ENCODE data around the gene CARD10. TPM values are rescaled to one million over a fixed set of nuclear protein-coding genes. Genes with fewer than 3 reads are reported as not detected.

The CARD10 gene
- total RNA-seq, 1 experiment from 2014 or later: 17.7 TPM

DNA sequence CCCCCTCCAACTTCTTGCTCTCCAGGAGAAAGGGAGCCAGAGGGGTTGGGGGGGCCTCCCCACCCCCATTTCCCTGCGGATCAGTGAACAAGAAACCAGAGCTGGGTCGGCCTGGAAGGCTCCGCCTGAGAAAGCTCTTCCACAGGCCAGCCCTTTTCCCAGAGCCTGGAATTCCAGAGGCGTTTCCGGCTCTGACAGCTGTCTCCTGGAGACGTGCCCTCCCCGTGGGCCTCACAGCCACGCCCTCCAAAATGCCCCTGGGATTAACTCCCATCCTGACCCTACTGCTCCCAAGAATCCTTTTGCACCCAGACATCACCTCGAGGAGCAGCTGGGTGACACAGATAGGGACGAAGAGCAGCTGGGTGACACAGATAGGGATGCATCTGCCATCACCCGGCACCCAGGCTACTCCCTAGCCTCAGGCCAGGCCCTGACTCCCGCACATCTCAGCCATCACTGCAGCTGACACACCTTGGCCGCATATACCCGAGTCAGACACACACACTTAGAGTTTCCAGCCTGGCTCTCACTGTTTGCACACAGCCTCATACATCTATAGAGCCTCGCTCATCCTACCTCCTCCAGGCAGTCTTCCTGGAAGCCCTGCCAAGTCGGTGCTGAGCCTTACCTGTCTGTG lies 33.4 kb upstream of the CARD10 start:
- Histone ChIP-seq H3T11ph (ENCODE audit: low read length) (no peak overlapping the region), H3K79me2 (ENCODE audit: insufficient read depth, low read length) (no peaks in the 10 kb centered on the region), H4K8ac (replicated peaks; ENCODE audit: insufficient read length, low read depth, low read length) (no peak overlapping the region), H4K91ac (ENCODE audit: insufficient read length, low read depth, low read length) (no peak overlapping the region), H3K56ac (ENCODE audit: insufficient read length, low read depth, low read length) (no peak overlapping the region), H2BK5ac (ENCODE audit: insufficient read length, low read length) (no peak overlapping the region), H3K79me1 (ENCODE audit: insufficient read depth, low read depth, low read length, poor library complexity, severe bottlenecking) (no peaks in the 10 kb centered on the region), H2BK120ac (ENCODE audit: low read depth, low read length, poor library complexity, severe bottlenecking) (no peak overlapping the region), H3K4me1 (ENCODE audit: insufficient read depth, low read length) (peaks cover 7% of the 10 kb centered on the region; the same call in 1 of the 2 replicates), H3K9me3 (ENCODE audit: control insufficient read depth, low read depth, low read length) (no peaks in the 10 kb centered on the region), H3K18ac (ENCODE audit: insufficient read length, low read depth, low read length) (no peak overlapping the region), H3K4ac (ENCODE audit: low read depth, low read length) (no peak overlapping the region), H3K4me2 (ENCODE audit: insufficient read depth, insufficient read length, low read length) (no peak overlapping the region), H4K5ac (ENCODE audit: insufficient read length, low read depth, low read length) (no peak overlapping the region), H2BK20ac (ENCODE audit: low read depth, low read length, poor library complexity, severe bottlenecking) (no peak overlapping the region), H2AK5ac (ENCODE audit: insufficient read length, low read length) (no peak overlapping the region), H2BK12ac (ENCODE audit: insufficient read length, low read depth, low read length) (no peak overlapping the region), H2BK15ac (ENCODE audit: low read depth, low read length) (no peak overlapping the region), H4K20me1 (ENCODE audit: control insufficient read depth, insufficient read depth, insufficient read length) (no peaks in the 10 kb centered on the region), H3K23ac (ENCODE audit: insufficient read length, low read depth, low read length) (no peak overlapping the region), H2AFZ (ENCODE audit: low read length) (no peak overlapping the region), H3K23me2 (ENCODE audit: insufficient read length, low read depth, low read length, poor library complexity, severe bottlenecking) (no peaks in the 10 kb centered on the region), H3K9ac (ENCODE audit: extremely low read depth, insufficient read length, low read length) (no peak overlapping the region), H3K27me3 (ENCODE audit: insufficient read depth, low read length) (no peaks in the 10 kb centered on the region; the same call in 1 of the 2 replicates), H3K14ac (ENCODE audit: insufficient read depth, low read length) (no peak overlapping the region), H3K27ac (ENCODE audit: insufficient read length, low read depth, low read length) (no peak overlapping the region)
- Mint-ChIP-seq H3K4me1 (peaks cover 39 to 51% of the 10 kb centered on the region in 2 experiments), H3K27ac (peak overlapping the region in 2 of 3 experiments; percentile 5 to 36; a peak in 1 of 7 replicates), H3K36me3 (ENCODE audit: insufficient read depth in 1 of 3, low read depth in 3 of 3) (no peaks in the 10 kb centered on the region), H3K4me3 (peak overlapping the region in 1 of 2 experiments; percentile 23; a peak in 3 of 5 replicates), H3K9me3 (no peaks in the 10 kb centered on the region), H3K27me3 (ENCODE audit: low read depth) (peaks cover 45% of the 10 kb centered on the region)
- TF ChIP-seq, protein P1, sequence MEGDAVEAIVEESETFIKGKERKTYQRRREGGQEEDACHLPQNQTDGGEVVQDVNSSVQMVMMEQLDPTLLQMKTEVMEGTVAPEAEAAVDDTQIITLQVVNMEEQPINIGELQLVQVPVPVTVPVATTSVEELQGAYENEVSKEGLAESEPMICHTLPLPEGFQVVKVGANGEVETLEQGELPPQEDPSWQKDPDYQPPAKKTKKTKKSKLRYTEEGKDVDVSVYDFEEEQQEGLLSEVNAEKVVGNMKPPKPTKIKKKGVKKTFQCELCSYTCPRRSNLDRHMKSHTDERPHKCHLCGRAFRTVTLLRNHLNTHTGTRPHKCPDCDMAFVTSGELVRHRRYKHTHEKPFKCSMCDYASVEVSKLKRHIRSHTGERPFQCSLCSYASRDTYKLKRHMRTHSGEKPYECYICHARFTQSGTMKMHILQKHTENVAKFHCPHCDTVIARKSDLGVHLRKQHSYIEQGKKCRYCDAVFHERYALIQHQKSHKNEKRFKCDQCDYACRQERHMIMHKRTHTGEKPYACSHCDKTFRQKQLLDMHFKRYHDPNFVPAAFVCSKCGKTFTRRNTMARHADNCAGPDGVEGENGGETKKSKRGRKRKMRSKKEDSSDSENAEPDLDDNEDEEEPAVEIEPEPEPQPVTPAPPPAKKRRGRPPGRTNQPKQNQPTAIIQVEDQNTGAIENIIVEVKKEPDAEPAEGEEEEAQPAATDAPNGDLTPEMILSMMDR (conservative IDR thresholded peaks at IDR 0.05): no peak
- WGBS (ENCODE audit: extremely low coverage, insufficient read length, low lambda C conversion rate): no CpG with 5 or more reads among the region's 16 CpGs
- peak; percentile 75 for DNase-seq
